HepG2 (cell line): ENCODE data around the gene RAD17. TPM values are rescaled to one million over a fixed set of nuclear protein-coding genes. Genes with fewer than 3 reads are reported as not detected.

Source experiments
- ATAC-seq: fragments of 200-7000 bp; cut with Tn5 transposase; 3 replicates; pipeline ENCODE4 v1.9.1; 2020; ENCODE audit warnings: mild to moderate bottlenecking, moderate library complexity
- BruUV-seq: library from RNA; stranded (reverse); fragments of 400-500 nt; replicated peaks from 2 replicates; lab custom pipeline; 2021; lab: Mats Ljungman, UMichigan
- CTCF ChIA-PET: fragments of 300-600 bp; formaldehyde crosslinking; extraction: SDS; loops from one replicate; lab custom pipeline; 2021; ENCODE audit warnings: low total read pairs, inconsistent platforms, low intra/inter-chr PET ratio; lab: Yijun Ruan, JAX
- POLR2A ChIA-PET: fragments of 350-600 bp; sonication (Branson Sonifier 250); formaldehyde crosslinking; loops from one replicate; lab custom pipeline; 2020; ENCODE audit warnings: antibody characterized with exemption, inconsistent platforms; lab: Yijun Ruan, JAX
- DNase-seq: peaks from one replicate; pipeline ENCODE4 v3.0.0-alpha.2; 2015; ENCODE audit warnings: low spot score
- FAIRE-seq: peaks from 3 replicates; lab custom pipeline; 2011; peaks lifted over from hg19 to GRCh38; lab: Jason Lieb, UNC
- H2AFZ ChIP-seq: one replicate; pipeline ENCODE4 v1.6.1; 2011; ENCODE audit warnings: low read length, inconsistent platforms
- H3K27ac ChIP-seq: fragments of 300-600 bp; 3 replicates; pipeline ENCODE4 v1.8.0; 2011; ENCODE audit warnings: mixed run types, mild to moderate bottlenecking, mixed read lengths, low read length, inconsistent platforms; ENCODE audit not compliant: insufficient read depth; ENCODE audit errors: extremely low read length
- H3K27me3 ChIP-seq, 2 experiments: fragments of 200-600 bp in 1 of 2; 2 replicates in 1 of 2; 3 replicates in 1 of 2; pipeline versions ENCODE4 v1.6.0 to v1.8.0; 2011; ENCODE audit warnings: low read length in 2 of 2, mild to moderate bottlenecking in 2 of 2, moderate library complexity in 2 of 2, inconsistent platforms in 1 of 2; ENCODE audit not compliant: insufficient read depth in 2 of 2, control insufficient read depth in 1 of 2
- H3K36me3 ChIP-seq, 2 experiments: fragments of 200-600 bp in 1 of 2; replicated peaks in 1 of 2; 2 replicates in 1 of 2; 3 replicates in 1 of 2; pipeline versions ENCODE4 v1.5.1 to v1.8.0; 2011; ENCODE audit warnings: low read length in 2 of 2, inconsistent platforms in 1 of 2; ENCODE audit not compliant: insufficient read depth in 2 of 2, control insufficient read depth in 1 of 2
- H3K4me1 ChIP-seq: 2 replicates; pipeline ENCODE4 v1.5.1; 2012; ENCODE audit warnings: low read length, inconsistent platforms; ENCODE audit not compliant: insufficient read depth
- H3K4me2 ChIP-seq: 2 replicates; pipeline ENCODE4 v1.6.0; 2011; ENCODE audit warnings: low read depth, low read length, inconsistent platforms
- H3K4me3 ChIP-seq, 3 experiments: fragments of 200-600 bp in 1 of 3; sonication (generic), shearing (Covaris generic) in 1 of 3; replicated peaks in 1 of 3; 2 replicates each; pipeline ENCODE4 v1.5.1; 2011 to 2016; ENCODE audit warnings: low read length in 3 of 3, inconsistent platforms in 2 of 3, low read depth in 2 of 3, mild to moderate bottlenecking in 2 of 3, control low read depth in 1 of 3, mixed read lengths in 1 of 3; ENCODE audit not compliant: insufficient read depth in 1 of 3
- H3K79me2 ChIP-seq: one replicate; pipeline ENCODE4 v1.6.1; 2011; ENCODE audit warnings: low read length, inconsistent platforms; ENCODE audit not compliant: insufficient read depth
- H3K9ac ChIP-seq: 2 replicates; pipeline ENCODE4 v1.6.0; 2011; ENCODE audit warnings: mild to moderate bottlenecking, low read depth, low read length, inconsistent platforms; ENCODE audit not compliant: insufficient read depth
- H3K9me3 ChIP-seq: 2 replicates; pipeline ENCODE4 v1.5.1; 2012; ENCODE audit warnings: mild to moderate bottlenecking, low read length
- H4K20me1 ChIP-seq: 2 replicates; pipeline ENCODE4 v1.6.0; 2011; ENCODE audit warnings: inconsistent platforms, mild to moderate bottlenecking, low read length, moderate library complexity; ENCODE audit not compliant: insufficient read depth
- AKAP8 ChIP-seq: sonication (generic); formaldehyde crosslinking; IDR thresholded peaks from 2 replicates; pipeline ENCODE4 v1.5.1; 2020; ENCODE audit warnings: mild to moderate bottlenecking, missing genetic modification reagents
- ASH2L ChIP-seq: fragments of 300-600, 200-600 bp; sonication (generic); IDR thresholded peaks from 2 replicates; pipeline ENCODE4 v1.7.0; 2017; ENCODE audit warnings: low read depth, mild to moderate bottlenecking, moderate library complexity, mixed read lengths, low read length; ENCODE audit not compliant: insufficient read length
- DPF2 ChIP-seq: sonication (generic); formaldehyde crosslinking; IDR thresholded peaks from 2 replicates; pipeline ENCODE4 v1.4.0; 2020; ENCODE audit warnings: mild to moderate bottlenecking, low read depth, missing genetic modification reagents, borderline replicate concordance
- ESRRA ChIP-seq: sonication (generic); formaldehyde crosslinking; IDR thresholded peaks from 2 replicates; pipeline ENCODE4 v1.5.1; 2020; ENCODE audit warnings: mild to moderate bottlenecking, low read depth, missing genetic modification reagents
- ETV6 ChIP-seq: sonication (generic); formaldehyde crosslinking; conservative IDR thresholded peaks from 2 replicates; pipeline ENCODE4 v1.4.0; 2020; ENCODE audit warnings: missing genetic modification reagents
- MXI1 ChIP-seq: IDR thresholded peaks from 3 replicates; pipeline ENCODE4 v1.6.1; 2012; ENCODE audit warnings: low read depth, low read length, inconsistent platforms, borderline replicate concordance
- POLR2G ChIP-seq: fragments of 200-400 bp; formaldehyde crosslinking; IDR thresholded peaks from 2 replicates; pipeline ENCODE4 v1.6.1; 2018; ENCODE audit warnings: mild to moderate bottlenecking, low read depth, low read length, moderate library complexity
- SMAD3 ChIP-seq: sonication (generic); formaldehyde crosslinking; IDR thresholded peaks from 2 replicates; pipeline ENCODE4 v1.4.0; 2020; ENCODE audit warnings: missing genetic modification reagents
- TP53 ChIP-seq: sonication (generic); formaldehyde crosslinking; conservative IDR thresholded peaks from 2 replicates; pipeline ENCODE4 v1.4.0; 2020; ENCODE audit warnings: missing genetic modification reagents
- ZMAT3 ChIP-seq: sonication (generic); formaldehyde crosslinking; conservative IDR thresholded peaks from 2 replicates; pipeline ENCODE4 v1.7.0; 2021; ENCODE audit warnings: missing genetic modification reagents
- ZNF335 ChIP-seq: sonication (generic); formaldehyde crosslinking; IDR thresholded peaks from 2 replicates; pipeline ENCODE4 v1.4.0; 2020; ENCODE audit warnings: missing genetic modification reagents
- WGBS: methylation state at CpG from one replicate; pipeline ENCODE4 v1.1.6; 2017; ENCODE audit warnings: low lambda C conversion rate; 5-methylcytosine and 5-hydroxymethylcytosine counted together
- in situ Hi-C: cut with HindIII; loops from 2 replicates; pipeline ENCODE4 v1.10.0; 2017; ENCODE audit warnings: low pct_unique_long_range_greater_than_20kb; ENCODE audit not compliant: extremely low pct_ligation_motif_present
- intact Hi-C: fragments of 100-400 bp; cut with micrococcal nuclease; formaldehyde crosslinking; loops from one replicate; pipeline ENCODE4 v1.10.0; 2022; ENCODE audit not compliant: unreplicated experiment
- polyA plus RNA-seq, 8 experiments: library from polyadenylated mRNA; depleted of rRNA in 3 of 8; stranded (reverse) in 7 of 8; unstranded in 1 of 8; fragments of >200 nt; fragmentation: Illumina TruSeq in 4 of 8; extraction: Trizol in 4 of 8; gene quantifications; 2 replicates each; pipeline versions ENCODE4 v1.2.1 to v1.2.3, GENCODE V29; 2011 to 2016; ENCODE audit warnings: low read depth in 4 of 8, missing spikeins in 1 of 8, mixed read lengths in 1 of 8; ENCODE audit not compliant: insufficient read depth in 1 of 8
- total RNA-seq, 5 experiments: library from RNA; depleted of rRNA; stranded (reverse); fragments of >200 nt; fragmentation: Illumina TruSeq; extraction: Trizol; gene quantifications; 2 replicates each; pipeline ENCODE4 v1.2.3, GENCODE V29; 2016; ENCODE audit warnings: low read depth in 1 of 5
- TF ChIP-seq, protein P1 (sequence below): IDR thresholded peaks from 2 replicates; pipeline ENCODE4 v1.6.1; 2012; ENCODE audit warnings: inconsistent platforms
- TF ChIP-seq, protein P2 (sequence below): sonication (generic); formaldehyde crosslinking; IDR thresholded peaks from 2 replicates; pipeline ENCODE4 v1.5.0; 2020; ENCODE audit warnings: mild to moderate bottlenecking, missing genetic modification reagents, borderline replicate concordance
- TF ChIP-seq, protein P3 (sequence below): sonication (generic); formaldehyde crosslinking; IDR thresholded peaks from 2 replicates; pipeline ENCODE4 v1.5.1; 2020; ENCODE audit warnings: missing genetic modification reagents, mild to moderate bottlenecking, borderline replicate concordance
- TF ChIP-seq, protein P4 (sequence below): IDR thresholded peaks from 2 replicates; pipeline ENCODE4 v1.6.1; 2016

RAD17 gene
- total and polyA plus RNA-seq, 2 of the 13 experiments (the other 11 are each of a cell fraction or from before 2014, with no cell fraction given), result 24.0 to 25.9 TPM

DNA sequence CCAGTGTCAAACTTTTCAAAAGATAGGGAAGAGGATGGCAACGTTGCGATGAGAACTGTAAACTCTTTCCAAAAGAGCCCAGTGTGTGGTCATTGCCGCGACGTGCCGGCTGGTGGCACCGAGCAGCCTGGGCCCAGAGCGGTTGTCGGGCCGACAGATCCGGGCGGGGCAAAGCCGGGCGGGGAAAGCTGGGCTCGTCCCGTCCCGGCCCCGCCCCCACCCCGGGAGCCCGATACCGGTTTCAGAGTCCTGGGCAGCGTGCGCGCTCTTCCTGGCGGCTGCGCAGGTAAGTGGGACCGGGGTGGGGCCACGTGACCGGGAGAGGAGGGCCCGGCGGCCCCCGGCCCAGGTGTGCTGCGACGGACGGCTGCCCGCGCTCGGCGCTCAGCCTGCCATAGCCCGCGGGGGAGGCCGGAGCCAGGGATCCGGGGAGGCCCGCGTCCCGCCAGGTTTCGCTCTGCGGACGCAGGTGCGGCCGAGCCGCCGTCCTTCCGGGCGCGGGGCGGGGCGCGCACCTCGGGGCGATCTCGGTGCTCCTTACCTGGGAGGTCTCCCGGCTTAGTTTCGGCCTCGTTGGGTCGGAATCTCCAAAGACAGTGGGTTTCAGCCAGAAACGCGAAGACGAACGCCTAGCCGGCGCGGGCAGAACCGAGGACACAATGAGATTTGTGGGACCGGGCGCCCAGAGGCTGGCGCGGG, 45.4 kb downstream of the RAD17 start, which contains the start of gene MARVELD2:
MARVELD2 (plus strand) TSS at position 232 of the 699 bp plus-strand sequence. CDS start 4,270 bp downstream, outside the sequence.
- ChIA-PET CTCF (no interaction called here), POLR2A (interaction anchor here (0.6 to 1.5 kb wide), 8 partner anchors 9 to 321 kb away, joined by 3 to 5 read pairs (median 3); partner anchors contain the start of gene SLC30A5)
- peaks cover 6 to 18% of the 10 kb centered on the region in 2 experiments; a peak in 4 of 5 replicates for H3K36me3 ChIP-seq
- H4K20me1 ChIP-seq, result no peaks in the 10 kb centered on the region
- peak within 1 kb of the TSS; percentile 80 for H3K9ac ChIP-seq
- DNase-seq (peak; percentile 81), ATAC-seq (peak; percentile 98), FAIRE-seq (peak; percentile 70)
- H3K4me2 ChIP-seq, result peak within 1 kb of the TSS; percentile 81
- no peaks in the 10 kb centered on the region for H3K27me3 ChIP-seq
- no TSS peak for BruUV-seq
- H3K4me1 ChIP-seq, result peaks cover 22% of the 10 kb centered on the region
- H2AFZ ChIP-seq, result peak within 1 kb of the TSS; percentile 48
- in situ Hi-C loops (loop anchor here (5.0 kb wide), 1 partner anchor 77 kb away; the partner anchor contains the start of gene OCLN), intact Hi-C loops (loop anchor here (1.0 to 2.0 kb wide), 2 partner anchors 38 to 77 kb away; partner anchors contain the start of gene OCLN)
- no peaks in the 10 kb centered on the region for H3K9me3 ChIP-seq
- H3K4me3 ChIP-seq, result peak within 1 kb of the TSS; percentile 79 to 97 (median 92)
- H3K27ac ChIP-seq, result peak within 1 kb of the TSS; percentile 67
- WGBS, result under 1% methylated on average over 45 of the region's 78 CpGs
- H3K79me2 ChIP-seq, result peaks cover 9% of the 10 kb centered on the region
- no peak; the same call in 1 of the 2 replicates for TF ChIP-seq ZMAT3 (CRISPR knock-in tag)
- peak; percentile 87 for TF ChIP-seq ASH2L
- peak; percentile 78 for TF ChIP-seq POLR2G
- TF ChIP-seq DPF2, result no peak
- peak; percentile 68; the same call in 1 of the 2 replicates for TF ChIP-seq ZNF335
- peak; percentile 66; the same call in 1 of the 3 replicates for TF ChIP-seq MXI1
- TF ChIP-seq ESRRA (CRISPR knock-in tag), result peak; percentile 23; the same call in 1 of the 2 replicates
- no peak for TF ChIP-seq SMAD3 (CRISPR knock-in tag)
- TF ChIP-seq, protein P1, sequence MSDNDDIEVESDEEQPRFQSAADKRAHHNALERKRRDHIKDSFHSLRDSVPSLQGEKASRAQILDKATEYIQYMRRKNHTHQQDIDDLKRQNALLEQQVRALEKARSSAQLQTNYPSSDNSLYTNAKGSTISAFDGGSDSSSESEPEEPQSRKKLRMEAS, result peak; percentile 87
- TF ChIP-seq, protein P2, sequence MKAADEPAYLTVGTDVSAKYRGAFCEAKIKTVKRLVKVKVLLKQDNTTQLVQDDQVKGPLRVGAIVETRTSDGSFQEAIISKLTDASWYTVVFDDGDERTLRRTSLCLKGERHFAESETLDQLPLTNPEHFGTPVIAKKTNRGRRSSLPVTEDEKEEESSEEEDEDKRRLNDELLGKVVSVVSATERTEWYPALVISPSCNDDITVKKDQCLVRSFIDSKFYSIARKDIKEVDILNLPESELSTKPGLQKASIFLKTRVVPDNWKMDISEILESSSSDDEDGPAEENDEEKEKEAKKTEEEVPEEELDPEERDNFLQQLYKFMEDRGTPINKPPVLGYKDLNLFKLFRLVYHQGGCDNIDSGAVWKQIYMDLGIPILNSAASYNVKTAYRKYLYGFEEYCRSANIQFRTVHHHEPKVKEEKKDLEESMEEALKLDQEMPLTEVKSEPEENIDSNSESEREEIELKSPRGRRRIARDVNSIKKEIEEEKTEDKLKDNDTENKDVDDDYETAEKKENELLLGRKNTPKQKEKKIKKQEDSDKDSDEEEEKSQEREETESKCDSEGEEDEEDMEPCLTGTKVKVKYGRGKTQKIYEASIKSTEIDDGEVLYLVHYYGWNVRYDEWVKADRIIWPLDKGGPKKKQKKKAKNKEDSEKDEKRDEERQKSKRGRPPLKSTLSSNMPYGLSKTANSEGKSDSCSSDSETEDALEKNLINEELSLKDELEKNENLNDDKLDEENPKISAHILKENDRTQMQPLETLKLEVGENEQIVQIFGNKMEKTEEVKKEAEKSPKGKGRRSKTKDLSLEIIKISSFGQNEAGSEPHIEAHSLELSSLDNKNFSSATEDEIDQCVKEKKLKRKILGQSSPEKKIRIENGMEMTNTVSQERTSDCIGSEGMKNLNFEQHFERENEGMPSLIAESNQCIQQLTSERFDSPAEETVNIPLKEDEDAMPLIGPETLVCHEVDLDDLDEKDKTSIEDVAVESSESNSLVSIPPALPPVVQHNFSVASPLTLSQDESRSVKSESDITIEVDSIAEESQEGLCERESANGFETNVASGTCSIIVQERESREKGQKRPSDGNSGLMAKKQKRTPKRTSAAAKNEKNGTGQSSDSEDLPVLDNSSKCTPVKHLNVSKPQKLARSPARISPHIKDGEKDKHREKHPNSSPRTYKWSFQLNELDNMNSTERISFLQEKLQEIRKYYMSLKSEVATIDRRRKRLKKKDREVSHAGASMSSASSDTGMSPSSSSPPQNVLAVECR (CRISPR knock-in tag), result peak; percentile 86
- TF ChIP-seq TP53 (CRISPR knock-in tag), result no peak
- TF ChIP-seq, protein P3, sequence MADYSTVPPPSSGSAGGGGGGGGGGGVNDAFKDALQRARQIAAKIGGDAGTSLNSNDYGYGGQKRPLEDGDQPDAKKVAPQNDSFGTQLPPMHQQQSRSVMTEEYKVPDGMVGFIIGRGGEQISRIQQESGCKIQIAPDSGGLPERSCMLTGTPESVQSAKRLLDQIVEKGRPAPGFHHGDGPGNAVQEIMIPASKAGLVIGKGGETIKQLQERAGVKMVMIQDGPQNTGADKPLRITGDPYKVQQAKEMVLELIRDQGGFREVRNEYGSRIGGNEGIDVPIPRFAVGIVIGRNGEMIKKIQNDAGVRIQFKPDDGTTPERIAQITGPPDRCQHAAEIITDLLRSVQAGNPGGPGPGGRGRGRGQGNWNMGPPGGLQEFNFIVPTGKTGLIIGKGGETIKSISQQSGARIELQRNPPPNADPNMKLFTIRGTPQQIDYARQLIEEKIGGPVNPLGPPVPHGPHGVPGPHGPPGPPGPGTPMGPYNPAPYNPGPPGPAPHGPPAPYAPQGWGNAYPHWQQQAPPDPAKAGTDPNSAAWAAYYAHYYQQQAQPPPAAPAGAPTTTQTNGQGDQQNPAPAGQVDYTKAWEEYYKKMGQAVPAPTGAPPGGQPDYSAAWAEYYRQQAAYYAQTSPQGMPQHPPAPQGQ (CRISPR knock-in tag), result no peak
- TF ChIP-seq AKAP8, result peak; percentile 74
- peak; percentile 66; the same call in 1 of the 2 replicates for TF ChIP-seq ETV6 (CRISPR knock-in tag)
- TF ChIP-seq, protein P4, sequence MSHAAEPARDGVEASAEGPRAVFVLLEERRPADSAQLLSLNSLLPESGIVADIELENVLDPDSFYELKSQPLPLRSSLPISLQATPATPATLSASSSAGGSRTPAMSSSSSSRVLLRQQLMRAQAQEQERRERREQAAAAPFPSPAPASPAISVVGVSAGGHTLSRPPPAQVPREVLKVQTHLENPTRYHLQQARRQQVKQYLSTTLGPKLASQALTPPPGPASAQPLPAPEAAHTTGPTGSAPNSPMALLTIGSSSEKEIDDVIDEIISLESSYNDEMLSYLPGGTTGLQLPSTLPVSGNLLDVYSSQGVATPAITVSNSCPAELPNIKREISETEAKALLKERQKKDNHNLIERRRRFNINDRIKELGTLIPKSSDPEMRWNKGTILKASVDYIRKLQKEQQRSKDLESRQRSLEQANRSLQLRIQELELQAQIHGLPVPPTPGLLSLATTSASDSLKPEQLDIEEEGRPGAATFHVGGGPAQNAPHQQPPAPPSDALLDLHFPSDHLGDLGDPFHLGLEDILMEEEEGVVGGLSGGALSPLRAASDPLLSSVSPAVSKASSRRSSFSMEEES, result peak; percentile 46; the same call in 1 of the 2 replicates
